ENCODE data around the gene NPR3.

GRCh38 chr5:32780508-32780919, 69.4 kb downstream of the NPR3 start:
- no peak for TF ChIP-seq CTCF (IDR thresholded peaks at IDR 0.05; ENCODE audit: insufficient read depth, low read depth, low read length)
- TF ChIP-seq EZH2 (IDR thresholded peaks at IDR 0.05; ENCODE audit: insufficient read depth, low read length), result no peak

Measured in astrocyte (in vitro differentiated cells and primary cell).